HG03159 (cell line): ENCODE results near the gene KCND2.
A peak's percentile ranks its signal among the peaks of the same experiment; 100 is the strongest.
"Not testable (repeated sequence)": the region's sequence is repeated elsewhere in the genome, so short reads cannot be mapped to it uniquely, and the experiment has no call there.

Experiments used
- ATAC-seq: cut with Tn5 transposase; IDR thresholded peaks from one replicate; pipeline ENCODE4 v1.9.1; 2021; ENCODE audit warnings: mild to moderate bottlenecking, moderate library complexity; ENCODE audit not compliant: unreplicated experiment

The KCND2 gene

DNA sequence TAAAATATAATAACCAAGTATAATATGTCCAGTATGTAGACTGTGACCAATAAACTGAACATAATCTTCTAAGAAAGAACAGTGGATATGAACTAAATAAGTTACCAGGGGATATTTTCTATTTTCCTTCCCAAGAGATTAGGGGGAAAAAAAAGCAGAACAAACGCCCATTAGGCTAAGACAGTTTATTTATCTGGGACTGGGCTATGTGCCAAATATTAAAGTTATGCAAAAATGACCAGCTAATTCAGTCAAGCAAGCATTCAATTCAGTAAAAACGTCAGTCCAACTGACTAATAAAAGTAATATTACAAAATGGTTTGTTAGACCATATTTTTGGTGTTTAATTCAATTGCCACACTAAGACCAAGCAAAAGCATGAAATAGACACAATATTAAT, 462.8 kb downstream of the KCND2 start:
- no peak for ATAC-seq

DNA sequence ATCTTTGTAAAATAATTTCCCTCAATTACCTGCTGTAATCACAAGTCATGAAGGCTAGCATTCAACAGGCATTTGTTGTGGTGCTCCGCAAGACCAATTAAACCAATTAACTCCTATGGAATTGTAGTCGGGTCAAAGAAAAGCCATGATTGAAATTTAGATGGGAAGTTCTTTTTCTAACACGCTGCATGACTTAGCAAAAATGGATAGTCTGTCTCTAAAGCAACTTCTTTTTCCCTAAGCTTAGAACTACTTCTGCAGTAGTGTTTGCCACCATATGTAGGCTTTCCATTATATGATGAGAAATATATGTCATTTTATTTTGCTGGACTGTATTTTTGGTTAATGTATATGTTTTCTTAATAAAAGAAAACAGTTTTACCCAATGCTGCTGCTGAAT, 465.8 kb downstream of the KCND2 start:
- ATAC-seq = no peak

DNA sequence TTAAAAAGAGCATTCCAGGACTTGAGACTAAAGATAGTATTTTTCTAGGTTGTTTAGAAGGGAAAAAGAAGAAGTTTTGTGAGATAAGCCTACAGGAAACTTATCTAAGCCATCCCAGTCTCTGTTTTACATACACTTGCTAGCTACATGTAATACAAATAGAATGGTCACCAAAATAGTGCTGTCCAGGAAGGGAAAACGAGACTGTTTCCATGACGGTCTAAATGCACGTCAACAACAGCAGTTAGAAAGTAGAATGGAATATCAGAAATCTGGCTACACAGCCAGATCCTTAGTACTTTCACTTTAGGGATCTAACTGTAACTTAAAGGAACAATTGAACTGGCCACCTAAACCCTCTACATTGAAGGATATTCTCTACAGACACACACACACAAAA, 467.4 kb downstream of the KCND2 start:
- ATAC-seq = no peak

GRCh38 chr7:120741371-120742042, 468.5 kb downstream of the KCND2 start:
- no peak for ATAC-seq

DNA sequence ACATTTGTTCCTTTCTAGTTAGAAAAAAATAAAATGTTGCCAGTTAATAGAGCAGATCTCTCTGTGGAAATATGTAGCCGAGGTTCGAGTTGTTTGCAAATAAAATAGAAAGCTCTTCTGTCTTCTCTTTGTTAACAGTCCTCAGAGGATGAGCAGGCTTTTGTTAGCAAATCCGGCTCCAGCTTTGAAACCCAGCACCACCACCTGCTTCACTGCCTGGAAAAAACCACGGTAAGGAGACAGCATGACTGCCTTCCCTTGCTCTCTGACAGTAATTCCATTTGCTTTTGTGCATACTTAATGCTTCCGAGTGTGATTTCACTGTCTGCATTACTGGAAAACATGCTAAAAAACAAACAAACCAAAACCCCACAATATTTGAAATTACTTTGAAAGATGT, 469.4 kb downstream of the KCND2 start:
- no peak for ATAC-seq

DNA sequence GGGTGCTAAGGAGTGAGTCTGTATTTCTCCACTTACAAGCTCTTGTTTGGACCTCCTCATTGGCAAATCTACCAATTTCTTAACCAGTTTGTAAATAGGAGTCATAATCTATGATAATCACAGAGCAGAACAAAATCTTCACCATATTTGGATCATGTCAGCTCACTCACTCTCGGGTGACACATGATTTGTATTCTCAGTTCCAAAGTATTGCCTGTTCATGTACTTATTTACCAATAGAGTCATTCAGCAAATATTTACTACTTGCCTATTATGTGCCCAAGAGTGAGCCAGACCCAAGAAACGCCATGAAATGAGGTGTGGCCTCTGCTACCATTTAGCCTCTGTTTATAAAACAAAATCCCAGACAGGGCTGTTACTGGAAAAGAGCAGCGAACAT, 470.2 kb downstream of the KCND2 start:
- ATAC-seq = no peak

GRCh38 chr7:120760050-120760449, 487.1 kb downstream of the KCND2 start:
- ATAC-seq = peak; percentile 46

DNA sequence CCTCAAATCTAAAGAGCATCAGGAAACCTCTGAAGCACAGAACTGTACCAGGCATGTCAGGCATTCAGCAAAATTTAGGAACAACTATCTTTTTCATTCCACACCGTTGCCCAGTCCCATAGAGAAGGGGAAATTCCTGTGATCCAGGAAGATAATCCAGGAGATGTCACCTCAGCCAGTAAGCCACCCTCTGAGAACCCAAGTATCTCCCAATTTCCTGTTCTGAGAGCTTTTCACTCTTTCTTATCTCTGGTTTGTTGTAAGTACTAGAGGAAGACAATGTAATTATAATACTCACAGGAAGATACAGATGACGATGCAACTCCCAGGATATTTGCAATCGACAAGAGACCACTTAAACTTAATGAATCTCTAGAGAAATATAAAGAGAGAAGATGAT, 487.9 kb downstream of the KCND2 start:
- no peak for ATAC-seq

DNA sequence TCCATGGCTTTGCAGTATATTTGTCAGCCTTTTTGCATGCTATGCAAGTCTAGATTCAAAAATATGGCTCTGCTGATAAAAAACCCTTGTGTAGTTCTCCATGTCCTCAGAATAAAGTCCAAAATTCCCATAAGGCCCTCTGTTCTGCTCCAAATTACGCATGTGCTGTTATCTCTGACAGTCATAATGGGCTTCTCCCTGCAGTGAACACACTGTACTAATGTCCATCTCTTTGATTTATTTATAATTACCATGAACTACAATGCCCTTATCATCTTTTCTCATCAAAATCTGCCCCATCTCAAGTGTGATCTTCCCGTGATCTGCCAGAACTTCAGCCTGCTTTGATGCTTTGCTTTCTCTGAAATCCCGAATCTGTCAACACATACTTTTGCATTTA, 497.2 kb downstream of the KCND2 start:
- ATAC-seq = no peak

GRCh38 chr7:120774481-120774880, 501.5 kb downstream of the KCND2 start:
- no peak for ATAC-seq

DNA sequence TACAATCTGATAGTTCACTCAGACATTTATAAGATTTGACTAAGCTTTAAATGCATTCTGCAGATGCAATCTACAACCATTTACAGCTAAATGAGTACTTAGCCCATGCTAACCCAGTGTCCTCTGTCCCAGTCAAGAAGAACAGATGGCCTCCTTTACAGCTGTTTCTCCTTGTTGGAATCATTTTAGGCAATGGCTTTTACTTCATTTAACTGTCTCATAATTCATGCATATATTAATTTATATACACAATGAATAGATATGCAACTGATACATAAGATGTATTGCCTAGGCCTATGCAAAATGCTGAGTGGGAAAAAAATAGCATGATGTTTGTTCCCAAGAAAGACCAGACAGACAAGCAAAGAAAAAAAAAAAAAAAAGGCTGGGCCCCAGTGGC, 502.8 kb downstream of the KCND2 start:
- ATAC-seq = no peak

DNA sequence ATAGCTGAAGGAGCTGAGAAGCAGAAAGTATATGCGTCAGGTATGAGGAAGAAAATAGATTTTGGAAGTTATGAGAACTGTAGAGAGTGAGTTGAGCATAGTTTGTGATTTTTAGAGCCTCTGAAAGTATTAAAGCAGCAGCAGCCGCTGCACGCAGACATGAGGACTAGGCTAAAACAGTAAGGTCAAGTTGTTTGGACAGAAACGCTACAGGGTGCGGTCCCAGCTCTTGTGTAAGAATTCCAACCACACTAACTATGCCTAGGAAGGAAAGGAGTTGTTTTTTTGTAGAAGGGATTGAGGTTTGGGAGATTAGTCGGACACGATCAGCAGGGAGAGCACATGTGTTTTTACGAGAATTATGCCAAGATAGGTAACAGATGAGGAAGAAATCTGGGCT, 506.1 kb downstream of the KCND2 start:
- ATAC-seq = not testable (repeated sequence)

GRCh38 chr7:120780451-120780850, 507.5 kb downstream of the KCND2 start:
- ATAC-seq = not testable (repeated sequence)

GRCh38 chr7:120780938-120781337, 508.0 kb downstream of the KCND2 start:
- no peak for ATAC-seq

DNA sequence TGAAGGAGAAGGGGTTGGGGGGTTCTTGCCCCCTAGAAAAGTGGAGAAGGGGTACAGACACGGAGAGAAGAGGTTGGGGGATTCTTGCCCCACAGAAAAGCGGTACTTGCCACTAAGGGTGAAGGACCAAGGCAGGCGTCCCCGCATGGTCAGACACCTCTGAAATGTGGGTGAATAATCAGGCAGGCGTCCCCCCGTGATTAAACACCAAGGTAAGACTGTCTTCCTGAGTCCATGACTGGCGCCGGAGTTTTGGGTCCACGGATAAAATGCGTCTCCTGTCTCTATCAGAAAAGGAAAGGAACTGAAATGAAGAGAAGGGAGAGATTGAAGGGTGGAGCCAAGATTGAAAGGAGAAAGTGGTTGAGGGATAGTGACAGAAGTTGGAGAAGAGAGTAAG, 508.9 kb downstream of the KCND2 start:
- ATAC-seq = not testable (repeated sequence)

DNA sequence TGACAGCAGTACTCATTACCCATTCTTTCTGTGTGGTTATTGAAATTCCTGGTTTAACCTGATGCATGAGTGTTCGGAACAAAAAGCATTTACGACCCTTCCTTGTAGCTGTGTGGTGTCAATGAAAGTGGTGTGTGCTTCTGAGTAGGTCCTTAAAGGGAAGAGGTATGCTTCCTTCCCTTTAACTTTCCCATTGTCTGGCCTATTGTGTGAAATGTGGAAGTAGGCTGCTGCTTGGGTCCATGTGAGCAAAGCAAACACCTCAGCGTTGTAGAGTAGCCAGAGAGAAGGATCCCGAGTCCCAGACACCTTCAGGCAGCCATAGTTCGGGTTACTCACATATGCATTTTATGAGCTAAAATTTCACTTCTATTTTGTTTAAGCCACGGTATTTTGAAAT, 510.3 kb downstream of the KCND2 start:
- ATAC-seq = no peak

- no peak for ATAC-seq
These were observed 510.7 kb downstream of the KCND2 start for GRCh38 chr7:120783721-120784120.

- no peak for ATAC-seq
These were observed 512.1 kb downstream of the KCND2 start for GRCh38 chr7:120785095-120785494.

DNA sequence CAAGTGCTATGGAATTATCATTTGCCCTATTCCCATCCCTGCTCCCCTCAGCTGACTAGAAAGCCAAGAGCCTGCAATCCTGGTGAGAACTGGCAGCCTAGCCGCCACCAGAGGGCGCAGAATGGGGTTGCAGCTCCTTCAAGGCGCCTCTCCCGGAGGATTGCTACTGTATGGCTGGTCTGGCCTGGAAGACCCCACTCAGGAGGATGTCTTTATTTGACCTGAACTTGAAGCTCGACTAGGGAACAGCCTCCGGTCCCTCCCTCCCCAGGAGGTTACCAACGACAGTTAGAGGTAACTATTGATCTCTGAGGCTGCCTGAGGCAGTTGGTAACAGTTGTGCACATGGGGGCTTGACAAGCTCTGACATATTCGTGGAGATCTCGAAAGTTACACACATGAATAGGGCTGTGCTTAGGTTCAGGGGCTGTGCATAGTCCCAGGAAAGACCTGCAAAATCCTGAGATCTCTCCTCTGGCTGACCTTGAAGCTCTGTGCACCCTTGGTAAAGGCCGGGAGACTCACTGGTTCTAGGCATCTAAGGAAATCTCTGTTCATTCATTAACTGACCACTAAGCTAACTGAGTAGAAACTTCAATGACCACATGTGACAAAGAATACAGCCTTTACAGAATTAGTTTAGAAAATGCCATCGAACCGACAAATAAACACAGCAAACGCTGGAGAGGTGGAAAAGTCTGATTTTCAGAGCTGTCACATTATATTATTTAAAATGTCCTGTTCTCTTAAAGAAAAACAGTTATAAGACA, 519.3 kb downstream of the KCND2 start:
- ATAC-seq = peak; percentile 94

DNA sequence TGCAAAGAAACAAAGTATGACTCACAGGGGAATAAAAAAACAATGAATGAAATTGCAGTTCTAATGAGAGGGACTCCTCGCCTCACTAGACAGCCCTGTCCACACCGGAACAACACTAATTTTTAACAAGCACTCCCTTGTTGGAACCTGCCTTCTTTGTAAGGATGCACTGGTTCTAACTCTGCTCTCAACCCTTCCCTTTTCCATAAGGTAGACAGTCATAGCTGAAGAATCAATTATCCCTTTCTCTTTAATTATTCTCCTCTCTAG, 519.8 kb downstream of the KCND2 start:
- ATAC-seq = no peak

DNA sequence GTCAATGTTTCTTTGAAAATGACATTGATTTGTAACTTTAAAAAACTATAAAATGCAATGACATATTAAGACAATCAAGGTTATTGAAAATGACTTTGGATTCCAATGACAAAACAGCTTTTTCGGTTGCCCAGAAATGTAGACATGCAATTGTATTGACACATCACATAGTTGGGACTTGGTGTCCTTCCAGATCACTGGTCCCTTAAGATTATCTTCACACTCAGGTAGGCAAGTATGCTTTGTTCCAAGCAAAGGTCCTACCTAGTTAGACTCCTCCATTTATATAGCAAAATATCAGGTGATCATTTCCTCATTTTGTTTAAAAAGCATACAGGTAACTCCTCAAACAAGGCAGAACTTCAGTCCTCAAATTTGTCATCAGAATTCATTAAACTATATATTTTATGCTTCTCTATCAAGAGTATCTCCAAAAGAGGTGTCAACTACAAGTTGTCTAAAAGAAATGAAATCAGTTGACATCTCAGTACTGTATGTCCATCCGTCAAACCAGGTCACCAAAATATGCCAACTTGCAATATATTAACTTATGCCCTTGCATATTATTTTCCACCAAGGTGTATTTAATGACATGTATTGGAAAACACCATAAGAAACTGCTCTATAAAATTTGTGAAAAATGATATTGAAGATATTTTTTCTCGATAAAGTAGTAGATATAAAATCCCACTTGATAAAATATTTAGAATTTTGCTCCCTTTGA, 520.4 kb downstream of the KCND2 start:
- ATAC-seq = no peak

DNA sequence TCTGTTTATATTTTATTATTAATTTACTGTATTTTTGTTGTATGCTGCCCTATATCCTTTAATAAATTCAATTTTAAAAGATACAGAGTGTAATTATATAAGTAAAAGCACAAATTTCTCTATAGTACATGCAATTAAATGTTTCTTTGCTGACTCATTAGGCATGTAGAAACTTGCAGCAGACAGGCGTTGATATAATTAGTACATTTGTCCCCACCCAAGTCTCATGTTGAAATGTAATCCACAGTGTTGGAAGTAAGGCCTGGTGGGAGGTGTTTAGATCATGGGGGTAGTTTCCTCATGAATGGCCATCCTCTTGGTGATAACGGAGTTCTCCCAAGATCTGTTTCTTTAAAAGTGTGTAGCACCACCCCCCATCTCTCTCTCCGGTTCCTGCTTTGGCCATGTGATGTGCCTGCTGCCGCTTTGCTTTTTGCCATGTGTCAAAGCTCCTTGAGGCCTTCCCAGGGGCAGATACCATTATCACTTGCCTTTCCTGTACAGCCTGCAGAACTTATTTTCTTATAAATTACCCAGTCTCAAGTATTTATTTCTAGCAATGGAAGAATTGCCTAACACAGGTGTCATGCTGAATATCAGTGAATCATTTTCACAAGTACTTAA, 521.2 kb downstream of the KCND2 start:
- no peak for ATAC-seq
